Stimulated activated CD8-positive, alpha-beta memory T cell treated with anti-CD3 and anti-CD28 coated beads, Interleukin-15, amount 100 ng/mL, for 24 hours (primary cell): ENCODE results near the gene ABTB2.

Experiments used
- DNase-seq: peaks from one replicate; pipeline ENCODE4 v3.0.0-alpha.2; 2020; ENCODE audit warnings: low read depth

Gene ABTB2

GRCh38 chr11:34166806-34167740 is 190.7 kb downstream of the ABTB2 start:
- DNase-seq = no peak

- DNase-seq = no peak
These were observed 191.8 kb downstream of the ABTB2 start for GRCh38 chr11:34165786-34166555.

GRCh38 chr11:34165121-34165520 is 192.7 kb downstream of the ABTB2 start:
- no peak for DNase-seq

- DNase-seq = no peak
These were observed 195.0 kb downstream of the ABTB2 start for GRCh38 chr11:34162856-34163255.

GRCh38 chr11:34162493-34162820 is 195.4 kb downstream of the ABTB2 start:
- no peak for DNase-seq

- no peak for DNase-seq
These were observed 195.9 kb downstream of the ABTB2 start for GRCh38 chr11:34161812-34162492.

- DNase-seq = no peak
These were observed 196.4 kb downstream of the ABTB2 start for GRCh38 chr11:34161361-34161760.

GRCh38 chr11:34160791-34161190 is 197.0 kb downstream of the ABTB2 start:
- DNase-seq = no peak

GRCh38 chr11:34160049-34160721 is 197.6 kb downstream of the ABTB2 start:
- DNase-seq = no peak

GRCh38 chr11:34158661-34159060 is 199.1 kb downstream of the ABTB2 start:
- DNase-seq = no peak

- no peak for DNase-seq
These were observed 200.6 kb downstream of the ABTB2 start for GRCh38 chr11:34157163-34157562.

- no peak for DNase-seq
These were observed 202.1 kb downstream of the ABTB2 start for GRCh38 chr11:34155757-34156062.

- no peak for DNase-seq
These were observed 202.6 kb downstream of the ABTB2 start for GRCh38 chr11:34155057-34155756.

GRCh38 chr11:34154059-34154875 is 203.5 kb downstream of the ABTB2 start:
- no peak for DNase-seq

GRCh38 chr11:34151916-34152845 is 205.6 kb downstream of the ABTB2 start:
- DNase-seq = no peak

GRCh38 chr11:34151166-34151565 is 206.6 kb downstream of the ABTB2 start:
- no peak for DNase-seq

GRCh38 chr11:34150494-34151151 is 207.2 kb downstream of the ABTB2 start:
- no peak for DNase-seq

GRCh38 chr11:34149786-34150185 is 208.0 kb downstream of the ABTB2 start:
- DNase-seq = no peak

- DNase-seq = no peak
These were observed 208.5 kb downstream of the ABTB2 start for GRCh38 chr11:34149274-34149673.
